NCI-H1092 (cell line): ENCODE data around the gene PMVK.
"Not testable (repeated sequence)": the region's sequence is repeated elsewhere in the genome, so short reads cannot be mapped to it uniquely, and the experiment has no call there.

Source experiments
- DNase-seq: peaks from one replicate; lab custom pipeline; 2025; lab: John Stamatoyannopoulos, UW

The PMVK gene

GRCh38 chr1:154913273-154913672, 23.2 kb downstream of the PMVK start:
- DNase-seq = no peak

DNA sequence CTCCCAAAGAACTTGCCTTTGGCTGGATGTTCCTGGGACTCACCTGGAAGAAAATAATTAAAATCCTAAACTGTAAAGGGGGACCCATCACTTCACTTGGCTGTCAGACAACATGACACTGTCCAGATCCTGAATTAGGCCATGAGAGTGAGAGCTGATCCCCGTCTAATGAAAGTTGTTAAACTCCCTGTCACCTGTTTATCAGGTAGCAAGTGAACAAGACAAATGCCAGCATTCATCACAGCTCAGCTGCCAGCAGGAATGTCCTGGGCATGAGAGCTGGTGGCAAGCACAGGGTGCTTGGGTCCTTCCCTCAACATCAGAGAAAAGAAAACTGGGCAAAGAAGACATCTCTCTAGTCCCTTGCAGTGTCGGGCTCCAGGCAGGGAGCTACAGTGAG, 23.8 kb downstream of the PMVK start:
- DNase-seq = no peak

GRCh38 chr1:154911691-154912550, 24.6 kb downstream of the PMVK start:
- DNase-seq = no peak

GRCh38 chr1:154910851-154911250, 25.7 kb downstream of the PMVK start:
- DNase-seq = no peak

GRCh38 chr1:154908937-154909336, 27.6 kb downstream of the PMVK start:
- DNase-seq = no peak

GRCh38 chr1:154908129-154908528, 28.4 kb downstream of the PMVK start:
- DNase-seq = not testable (repeated sequence)

- DNase-seq = no peak
Observed at GRCh38 chr1:154906621-154907081, 29.9 kb downstream of the PMVK start.

DNA sequence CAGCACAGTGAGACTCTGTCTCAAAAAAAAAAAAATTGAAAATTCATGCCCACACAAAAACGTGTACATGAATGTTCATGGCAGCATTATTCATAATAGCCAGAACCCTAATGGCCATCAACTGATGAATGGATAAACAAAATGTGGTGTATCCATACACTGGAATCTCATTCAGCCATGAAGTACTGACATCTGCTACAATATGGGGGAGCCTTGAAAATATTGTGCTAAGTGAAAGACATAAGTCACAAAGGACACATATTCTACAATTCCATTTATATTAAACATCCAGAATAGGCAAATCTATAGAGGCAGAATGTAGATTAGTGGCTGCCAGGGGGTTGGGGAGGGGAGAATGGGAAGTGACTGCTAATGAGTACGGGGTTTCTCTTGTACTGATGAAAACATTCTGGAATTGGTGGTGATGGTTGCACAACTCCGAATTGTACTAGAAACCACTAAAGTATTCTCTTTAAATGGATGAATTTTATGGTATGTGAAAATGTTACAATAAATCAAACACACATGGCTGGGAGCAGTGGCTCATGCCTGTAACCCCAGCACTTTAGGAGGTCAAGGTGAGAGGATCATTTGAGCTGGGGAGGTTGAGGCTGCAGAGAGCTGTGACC, 33.5 kb downstream of the PMVK start:
- DNase-seq = no peak

GRCh38 chr1:154901591-154901990, 34.9 kb downstream of the PMVK start:
- DNase-seq = no peak

DNA sequence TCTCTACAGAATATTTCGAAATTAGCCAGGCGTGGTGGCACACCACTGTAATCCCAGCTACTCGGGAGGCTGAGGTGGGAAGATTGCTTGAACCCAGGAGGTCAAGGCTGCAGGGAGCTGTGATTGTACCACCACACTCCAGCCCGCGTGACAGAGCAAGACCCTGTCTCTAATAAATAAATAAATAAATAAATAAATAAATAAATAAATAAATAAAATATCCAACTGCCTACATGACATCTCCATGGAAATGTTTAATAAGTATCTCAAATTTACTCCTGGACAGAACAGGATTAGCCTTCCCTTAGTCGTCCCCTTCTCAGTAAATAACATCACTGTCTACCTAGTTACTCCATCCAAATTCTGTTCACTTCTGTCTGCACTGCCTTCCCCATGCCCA, 37.5 kb downstream of the PMVK start:
- DNase-seq = no peak

DNA sequence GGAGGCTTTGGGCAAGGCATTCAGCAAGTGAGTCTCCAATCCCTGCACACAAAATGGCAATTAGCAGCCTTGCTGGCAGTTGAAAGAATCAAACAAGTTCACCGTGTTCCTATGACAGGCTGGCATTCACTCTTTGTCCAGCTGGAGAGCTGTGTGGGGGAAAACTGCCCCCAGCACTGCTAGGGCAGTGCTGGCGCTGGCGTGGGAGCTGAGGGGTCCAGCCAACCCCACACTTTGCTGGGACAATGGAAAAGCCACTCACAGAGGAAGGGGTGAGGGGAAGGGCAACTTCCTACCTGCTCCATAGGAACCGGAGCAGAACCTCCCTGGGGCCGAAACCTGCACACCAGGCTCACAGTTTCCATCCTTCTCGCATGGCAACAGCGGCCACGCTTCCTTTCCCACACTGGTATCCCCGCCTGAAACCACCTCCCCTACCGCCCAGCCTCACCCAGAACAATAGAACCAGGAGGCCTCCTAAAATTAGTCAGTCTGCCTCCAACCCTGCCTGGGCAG, 39.7 kb downstream of the PMVK start:
- no peak for DNase-seq

- DNase-seq = no peak
Observed at GRCh38 chr1:154895798-154896197, 40.7 kb downstream of the PMVK start.

DNA sequence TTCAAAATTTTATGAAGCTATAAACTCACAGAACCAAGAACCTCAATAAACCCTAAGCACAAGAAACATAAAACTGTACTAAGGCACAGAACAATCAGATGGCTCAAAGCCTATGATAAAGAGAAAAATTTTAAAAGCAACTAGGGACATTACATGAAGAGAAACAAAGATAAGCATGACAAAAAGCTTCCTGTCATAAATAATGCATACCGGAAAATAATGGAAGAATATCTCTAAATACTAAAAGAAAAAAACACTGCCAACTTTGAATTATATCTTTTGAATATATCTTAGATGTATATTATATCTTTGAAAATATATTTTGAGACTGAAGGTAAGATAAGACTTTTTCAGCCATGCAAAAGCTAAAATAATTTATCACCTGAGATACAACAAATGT, 45.1 kb downstream of the PMVK start:
- no peak for DNase-seq

- DNase-seq = no peak
Observed at GRCh38 chr1:154888757-154889156, 47.8 kb downstream of the PMVK start.

DNA sequence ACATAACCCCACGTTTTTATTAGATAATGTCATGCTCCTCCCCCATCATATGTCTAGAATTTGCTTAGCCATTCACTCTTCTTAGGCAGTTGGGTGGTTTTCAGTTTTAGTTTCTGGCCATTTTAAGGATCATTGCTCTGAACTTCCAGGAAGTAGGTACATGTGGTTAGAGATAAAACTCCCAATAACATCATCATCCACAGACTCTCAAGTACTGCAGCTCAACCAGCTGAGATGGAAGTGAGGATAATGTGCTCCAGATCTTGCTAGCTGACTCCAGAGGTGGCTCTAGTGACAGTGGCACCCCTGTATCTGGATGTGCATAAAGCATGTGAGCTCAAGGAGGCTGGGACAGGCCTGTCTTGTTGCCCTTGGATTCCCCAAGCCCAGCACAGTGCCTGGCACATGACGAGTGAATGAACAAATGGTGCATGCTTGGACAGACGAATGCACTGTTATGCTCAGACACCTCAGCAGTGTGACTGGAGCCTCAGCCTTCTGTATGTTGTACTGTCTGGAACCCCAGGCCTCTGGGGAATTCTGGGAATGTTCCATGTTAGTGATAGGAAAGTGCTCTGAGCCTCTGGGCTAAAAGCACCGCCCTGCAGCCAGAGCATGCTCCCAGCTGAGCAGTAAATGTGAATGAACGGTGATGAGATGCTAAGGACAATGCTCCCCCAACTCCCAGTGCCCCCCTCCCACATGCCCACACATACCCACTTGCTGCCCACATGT, 50.1 kb downstream of the PMVK start:
- DNase-seq = no peak

GRCh38 chr1:154884869-154885701, 51.4 kb downstream of the PMVK start:
- no peak for DNase-seq

GRCh38 chr1:154883919-154884868, 52.3 kb downstream of the PMVK start:
- DNase-seq = no peak

- DNase-seq = no peak
Observed at GRCh38 chr1:154881820-154882535, 54.5 kb downstream of the PMVK start.

- no peak for DNase-seq
Observed at GRCh38 chr1:154880671-154881070, 55.8 kb downstream of the PMVK start.

DNA sequence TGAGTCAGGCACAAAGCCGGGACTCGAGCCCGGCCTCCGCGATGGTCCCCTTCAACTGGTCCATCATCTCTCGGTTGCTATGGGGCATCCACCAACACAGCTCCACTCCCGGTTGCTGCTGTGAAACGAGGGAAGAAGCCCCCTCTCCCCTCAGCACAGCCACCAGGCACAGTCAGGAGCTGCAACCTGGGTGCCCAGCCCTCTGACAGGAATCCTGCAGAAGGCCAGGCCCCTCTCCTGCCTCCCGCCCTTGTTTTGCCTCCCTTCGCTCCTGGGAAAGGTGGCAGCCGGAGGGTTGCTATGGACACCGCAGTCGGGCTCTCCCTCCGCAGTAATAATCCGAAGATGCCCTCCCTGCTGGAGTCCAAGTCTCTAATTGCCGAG, 57.5 kb downstream of the PMVK start:
- no peak for DNase-seq
